ENCODE results near the gene CACUL1. TPM values are rescaled to one million over a fixed set of nuclear protein-coding genes. Genes with fewer than 3 reads are reported as not detected.

CACUL1 gene
- total RNA-seq, 1 experiment from 2014 or later = 31.9 TPM

DNA sequence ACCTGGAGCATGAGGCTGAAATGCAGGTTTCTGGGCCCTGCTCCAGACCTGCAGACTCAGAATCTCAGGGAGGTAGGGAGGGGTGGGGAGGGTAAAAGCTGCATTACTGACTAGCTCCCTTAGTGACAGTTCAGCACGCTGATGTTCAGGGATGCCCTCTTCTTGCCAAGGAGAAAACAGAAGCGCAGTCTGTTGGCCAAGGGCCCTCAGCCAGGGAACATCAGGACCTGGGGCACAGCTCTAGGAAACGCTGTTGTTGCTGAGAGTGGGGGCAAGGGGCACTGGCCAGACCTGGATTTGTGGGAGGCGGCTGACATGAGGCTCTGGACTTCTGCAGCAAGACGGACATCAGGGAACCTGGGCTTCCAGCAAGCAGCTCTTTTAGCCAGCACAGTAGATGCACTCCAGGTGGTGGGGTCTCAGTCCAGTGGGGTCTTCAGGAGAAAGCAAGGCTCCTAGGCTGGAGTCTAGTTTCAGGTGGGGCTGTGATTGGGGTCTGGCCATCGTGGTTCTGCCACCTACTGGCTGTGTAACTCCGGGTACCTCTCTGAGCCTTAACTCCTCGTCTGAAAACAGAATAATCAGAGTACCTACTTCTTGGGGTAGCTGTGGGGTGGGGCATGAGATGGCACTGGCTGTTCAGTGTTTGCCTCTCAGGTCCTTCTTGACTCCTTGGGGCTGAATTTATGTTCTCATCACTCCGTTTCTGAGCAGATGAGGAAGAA is 86.4 kb downstream of the CACUL1 start:
- BruUV-seq (replicated peaks) = no TSS peak
- CTCF ChIA-PET = no interaction called here
- intact Hi-C loops (cut with micrococcal nuclease; ENCODE audit: unreplicated experiment) = no loop called here

DNA sequence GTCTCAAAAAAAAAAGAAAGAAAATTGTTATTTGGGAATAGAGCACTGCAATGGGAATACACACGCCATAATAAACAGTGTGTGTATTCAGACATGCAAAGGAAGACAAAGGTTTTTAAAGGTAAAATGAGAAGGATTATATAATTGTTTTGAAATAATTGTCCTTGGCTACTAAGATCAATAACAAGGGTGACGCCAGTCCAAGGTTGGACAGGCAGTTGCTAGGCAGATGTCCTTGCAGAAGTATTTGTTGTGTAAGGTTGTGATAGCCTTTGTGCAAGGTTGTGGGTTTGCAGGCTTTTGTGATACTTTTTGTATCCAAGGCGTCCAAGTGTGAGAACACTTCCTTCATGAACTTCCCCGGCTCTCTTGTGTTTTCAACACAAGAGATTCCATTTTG is 87.0 kb downstream of the CACUL1 start:
- intact Hi-C loops (cut with micrococcal nuclease; ENCODE audit: unreplicated experiment) = no loop called here
- CTCF ChIA-PET = no interaction called here
- Histone ChIP-seq H3K4me3 (ENCODE audit: low read depth, low read length, poor library complexity, severe bottlenecking) (no peak overlapping the region), H3K4me1 (ENCODE audit: insufficient read depth, low read length, poor library complexity, severe bottlenecking) (peaks cover 14% of the 10 kb centered on the region), H3K27ac (ENCODE audit: low read depth, low read length, poor library complexity, severe bottlenecking) (no peak overlapping the region), H3K9me3 (ENCODE audit: low read depth, low read length, poor library complexity, severe bottlenecking) (no peaks in the 10 kb centered on the region), H3K36me3 (ENCODE audit: insufficient read depth, low read length, poor library complexity, severe bottlenecking) (no peaks in the 10 kb centered on the region), H3K27me3 (replicated peaks; ENCODE audit: insufficient read depth, low read depth, low read length, poor library complexity) (peaks cover 23% of the 10 kb centered on the region)
- POLR2A ChIA-PET (ENCODE audit: low non-redundant PET) = no interaction called here
- no peak for DNase-seq (ENCODE audit: low spot score)
- no TSS peak for BruUV-seq (replicated peaks)
- no peak for TF ChIP-seq CTCF (conservative IDR thresholded peaks at IDR 0.05; ENCODE audit: low read depth, low read length)
- TF ChIP-seq EZH2 (IDR thresholded peaks at IDR 0.05; ENCODE audit: borderline replicate concordance, low read depth, low read length, poor library complexity, severe bottlenecking) = no peak

More for the DNA sequence above, 86.4 kb downstream of the CACUL1 start:
- H3K27me3 ChIP-seq (replicated peaks; ENCODE audit: insufficient read depth, low read depth, low read length, poor library complexity) = peaks cover 19% of the 10 kb centered on the region
- no peaks in the 10 kb centered on the region for H3K9me3 ChIP-seq (ENCODE audit: low read depth, low read length, poor library complexity, severe bottlenecking)
- H3K4me1 ChIP-seq (ENCODE audit: insufficient read depth, low read length, poor library complexity, severe bottlenecking) = peaks cover 14% of the 10 kb centered on the region
- DNase-seq (ENCODE audit: low spot score) = no peak
- no peak overlapping the region for H3K27ac ChIP-seq (ENCODE audit: low read depth, low read length, poor library complexity, severe bottlenecking)
- POLR2A ChIA-PET (ENCODE audit: low non-redundant PET) = no interaction called here
- H3K36me3 ChIP-seq (ENCODE audit: insufficient read depth, low read length, poor library complexity, severe bottlenecking) = no peaks in the 10 kb centered on the region
- TF ChIP-seq CTCF (conservative IDR thresholded peaks at IDR 0.05; ENCODE audit: low read depth, low read length) = no peak
- TF ChIP-seq EZH2 (IDR thresholded peaks at IDR 0.05; ENCODE audit: borderline replicate concordance, low read depth, low read length, poor library complexity, severe bottlenecking) = no peak
- H3K4me3 ChIP-seq (ENCODE audit: low read depth, low read length, poor library complexity, severe bottlenecking) = no peak overlapping the region

- Histone ChIP-seq H3K9me3 (ENCODE audit: low read depth, low read length, poor library complexity, severe bottlenecking) (no peaks in the 10 kb centered on the region), H3K27me3 (replicated peaks; ENCODE audit: insufficient read depth, low read depth, low read length, poor library complexity) (peaks cover 32% of the 10 kb centered on the region), H3K4me1 (ENCODE audit: insufficient read depth, low read length, poor library complexity, severe bottlenecking) (peaks cover 14% of the 10 kb centered on the region), H3K27ac (ENCODE audit: low read depth, low read length, poor library complexity, severe bottlenecking) (no peak overlapping the region), H3K36me3 (ENCODE audit: insufficient read depth, low read length, poor library complexity, severe bottlenecking) (no peaks in the 10 kb centered on the region), H3K4me3 (ENCODE audit: low read depth, low read length, poor library complexity, severe bottlenecking) (no peak overlapping the region)
- ChIA-PET POLR2A (ENCODE audit: low non-redundant PET) (no interaction called here), CTCF (no interaction called here)
- no peak for DNase-seq (ENCODE audit: low spot score)
- intact Hi-C loops (cut with micrococcal nuclease; ENCODE audit: unreplicated experiment) = no loop called here
- no TSS peak for BruUV-seq (replicated peaks)
- TF ChIP-seq CTCF (conservative IDR thresholded peaks at IDR 0.05; ENCODE audit: low read depth, low read length) = no peak
- TF ChIP-seq EZH2 (IDR thresholded peaks at IDR 0.05; ENCODE audit: borderline replicate concordance, low read depth, low read length, poor library complexity, severe bottlenecking) = no peak
These were observed 88.4 kb downstream of the CACUL1 start for GRCh38 chr10:118666350-118666749.

Data from A673 (cell line).